Activated T-helper 1 cell treated with Interleukin-2 at 50 U/mL for 16 hours (primary cell): ENCODE measurements around the gene FAM13C.
"Not testable (repeated sequence)": the region's sequence is repeated elsewhere in the genome, so short reads cannot be mapped to it uniquely, and the experiment has no call there.

Source experiments
- DNase-seq: peaks from one replicate; pipeline ENCODE4 v3.0.0-alpha.2; 2020; ENCODE audit warnings: low read depth

Gene FAM13C

DNA sequence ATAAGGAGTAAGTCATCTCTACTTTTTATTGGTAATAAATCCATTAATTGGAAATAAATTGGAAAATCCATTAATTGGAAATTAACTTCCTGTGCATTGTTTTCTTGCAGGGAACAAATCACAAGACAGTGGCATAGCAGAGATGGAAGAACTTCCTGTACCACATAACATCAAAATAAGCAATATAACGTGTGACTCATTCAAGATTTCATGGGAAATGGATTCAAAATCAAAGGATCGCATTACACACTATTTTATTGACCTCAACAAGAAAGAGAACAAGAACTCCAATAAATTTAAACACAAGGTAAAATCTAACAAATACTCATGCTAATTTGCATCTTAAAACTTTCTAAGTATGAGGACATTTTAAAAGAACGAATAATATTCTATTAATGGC lies 128.2 kb downstream of the FAM13C start:
- DNase-seq = no peak

DNA sequence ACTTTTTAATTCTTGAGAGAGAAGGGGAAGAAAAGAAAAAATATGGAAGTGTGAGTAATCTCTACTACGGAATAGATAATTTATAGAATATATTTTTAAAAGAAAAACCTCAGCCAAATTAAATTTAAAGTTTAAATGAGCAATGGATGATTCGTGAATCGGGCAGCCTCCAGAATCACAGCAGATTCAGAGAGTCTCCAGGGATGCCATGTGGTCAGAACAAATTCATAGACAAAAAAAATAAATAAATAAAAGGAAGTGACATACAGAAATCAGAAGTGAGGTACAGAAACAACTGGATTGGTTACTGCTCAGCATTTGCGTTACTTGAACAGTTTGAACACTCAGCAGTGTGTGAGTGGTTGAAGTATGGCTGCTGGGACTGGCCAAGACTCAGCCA lies 132.9 kb downstream of the FAM13C start:
- no peak for DNase-seq

DNA sequence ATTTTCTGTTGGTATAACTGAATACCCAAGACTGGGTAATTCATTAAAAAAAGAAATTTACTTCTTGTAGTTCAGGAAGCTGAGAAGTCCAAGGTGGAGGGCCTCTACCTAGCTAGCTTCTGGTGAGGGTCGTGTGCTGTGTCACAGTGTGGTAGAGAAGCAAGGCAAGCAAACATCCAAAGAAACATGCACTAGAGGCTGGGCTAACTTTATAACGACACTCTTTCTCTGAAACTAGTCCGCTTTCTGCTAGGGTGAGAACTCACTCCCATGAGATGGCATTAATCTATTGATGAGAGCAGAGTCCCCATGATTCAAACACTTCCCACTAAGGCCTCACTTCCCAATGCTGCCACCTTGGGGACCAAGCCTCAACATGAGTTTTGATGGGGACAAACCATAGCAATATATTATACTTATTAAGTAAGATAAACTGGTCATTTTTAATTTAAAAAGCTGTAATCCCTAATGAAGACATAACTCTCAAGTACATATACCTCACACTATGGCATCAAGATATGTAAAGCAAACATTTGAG lies 135.1 kb downstream of the FAM13C start:
- no peak for DNase-seq

DNA sequence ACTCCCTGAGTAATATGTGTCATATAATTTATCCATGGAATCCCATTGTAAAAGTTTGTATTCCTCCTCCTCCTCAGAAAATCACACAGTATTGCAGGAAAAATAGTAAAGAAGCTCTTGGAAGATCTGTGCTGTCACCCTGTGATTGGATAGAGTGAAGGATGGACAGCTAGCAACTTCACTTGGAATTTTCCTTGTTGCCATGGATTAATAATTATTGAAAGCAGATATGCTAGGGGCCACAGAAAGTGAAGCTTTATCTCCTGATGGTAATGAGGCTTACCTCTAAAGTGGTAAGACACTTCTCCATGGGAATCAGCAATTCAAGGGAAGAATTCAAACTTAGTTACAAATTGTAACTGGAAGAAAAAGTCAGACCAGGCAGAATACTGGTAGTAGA lies 137.1 kb downstream of the FAM13C start:
- no peak for DNase-seq

DNA sequence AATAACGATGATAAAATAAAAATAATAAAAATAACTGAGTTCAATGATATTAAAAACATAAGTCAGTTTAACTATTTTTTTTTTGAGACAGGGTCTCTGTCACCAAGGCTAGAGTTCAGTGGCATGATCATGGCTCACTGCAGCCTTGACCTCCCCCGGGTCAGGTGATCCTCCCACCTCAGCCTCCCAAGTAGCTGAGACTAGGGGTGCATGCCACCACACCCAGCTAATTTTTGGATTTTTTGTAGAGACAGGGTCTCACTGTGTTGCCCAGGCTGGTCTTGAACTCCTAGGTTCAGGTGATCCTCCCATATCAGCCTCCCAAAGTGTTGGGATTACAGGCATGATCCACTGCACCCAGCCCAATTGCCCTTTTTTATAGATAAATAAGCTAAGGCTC lies 138.8 kb downstream of the FAM13C start:
- not testable (repeated sequence) for DNase-seq

DNA sequence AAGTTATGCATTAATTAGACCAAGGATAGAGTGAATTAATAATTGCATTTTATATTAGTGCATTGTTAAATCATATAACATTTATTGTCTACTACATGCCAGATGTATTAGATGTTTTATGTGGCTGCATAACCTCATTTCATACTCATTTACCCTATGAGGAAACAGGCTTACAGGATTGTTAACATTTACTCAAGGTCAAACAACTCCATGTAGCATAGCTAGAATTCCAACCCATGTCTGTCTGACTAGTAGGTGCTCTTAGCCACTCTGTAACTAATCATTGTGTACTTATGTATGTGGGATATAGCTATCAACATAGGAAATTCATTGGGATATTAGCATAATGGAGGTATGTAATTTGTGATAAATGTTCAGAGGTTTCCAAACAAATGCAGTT lies 139.6 kb downstream of the FAM13C start:
- DNase-seq = no peak

DNA sequence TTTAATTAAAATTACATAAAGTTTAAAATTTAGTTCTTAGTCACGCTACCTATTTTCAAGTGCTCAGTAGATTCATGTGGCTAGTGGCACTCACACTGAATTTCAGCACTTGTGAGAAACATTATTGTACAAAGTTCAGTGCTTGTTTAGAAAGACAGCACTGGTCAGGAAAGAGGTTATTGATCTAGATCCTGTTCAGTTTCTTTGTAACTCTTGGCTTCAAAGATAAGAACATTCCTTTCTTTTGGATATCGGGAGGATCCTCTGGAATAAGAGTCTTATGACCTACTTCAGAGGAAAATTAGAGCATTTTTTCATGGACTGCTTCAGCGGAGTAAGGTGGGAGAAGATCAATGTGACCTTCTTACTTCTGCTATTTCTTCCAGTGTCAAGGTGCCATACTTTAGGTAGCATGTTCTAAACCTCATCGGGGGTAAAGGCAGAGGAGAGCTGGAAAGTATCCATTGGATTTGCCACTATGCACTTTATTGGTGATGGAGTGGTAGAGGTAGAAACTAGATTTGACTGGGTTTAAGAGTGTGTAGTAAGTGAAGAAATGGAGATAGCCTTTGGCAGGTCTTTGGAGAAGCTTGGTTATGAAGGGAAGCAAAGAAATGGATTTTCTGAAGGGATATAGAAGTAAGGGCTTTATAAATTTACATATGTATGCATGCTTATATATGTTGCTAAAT lies 146.0 kb downstream of the FAM13C start:
- DNase-seq = no peak

DNA sequence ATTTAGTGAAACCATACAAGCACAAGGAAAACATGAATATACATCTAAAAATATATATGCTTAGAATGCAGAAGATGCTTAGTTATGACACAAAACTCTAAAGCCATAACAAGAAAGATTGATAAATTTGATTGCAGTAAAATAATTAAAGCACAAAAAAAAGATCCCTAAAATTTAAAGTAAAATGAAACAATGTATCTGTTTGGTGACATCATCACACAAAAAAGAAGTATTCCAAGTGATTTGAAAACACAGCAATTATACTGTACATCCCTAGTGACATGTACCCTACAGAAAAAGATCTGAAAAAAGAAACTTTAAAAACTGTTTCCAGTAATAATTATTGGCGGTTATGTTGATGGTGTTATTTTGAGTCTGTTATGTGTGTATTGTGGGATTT lies 148.2 kb downstream of the FAM13C start:
- no peak for DNase-seq

DNA sequence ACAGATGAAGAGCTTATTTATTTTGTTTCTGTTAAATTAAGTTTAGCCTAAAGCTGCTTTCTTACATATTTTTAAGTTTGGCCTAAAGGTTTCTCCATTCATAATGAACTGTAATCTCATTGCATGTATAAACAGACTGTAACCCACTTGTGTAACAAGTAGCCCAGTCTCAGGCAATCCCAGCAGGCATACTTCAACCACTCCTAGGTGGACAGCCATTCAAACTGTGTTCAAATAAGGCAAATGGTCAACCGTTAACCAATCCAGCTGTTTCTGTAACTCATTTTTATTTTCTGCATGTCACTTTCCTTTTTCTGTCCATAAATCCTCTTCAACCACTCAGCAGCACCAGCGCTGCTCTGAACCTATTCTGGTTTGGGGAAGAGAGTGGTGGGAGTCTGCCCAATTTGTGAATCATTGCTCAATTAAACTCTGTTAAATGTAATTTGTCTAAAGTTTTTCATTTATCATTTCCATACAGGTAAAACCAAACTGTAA lies 150.0 kb downstream of the FAM13C start:
- no peak for DNase-seq

DNA sequence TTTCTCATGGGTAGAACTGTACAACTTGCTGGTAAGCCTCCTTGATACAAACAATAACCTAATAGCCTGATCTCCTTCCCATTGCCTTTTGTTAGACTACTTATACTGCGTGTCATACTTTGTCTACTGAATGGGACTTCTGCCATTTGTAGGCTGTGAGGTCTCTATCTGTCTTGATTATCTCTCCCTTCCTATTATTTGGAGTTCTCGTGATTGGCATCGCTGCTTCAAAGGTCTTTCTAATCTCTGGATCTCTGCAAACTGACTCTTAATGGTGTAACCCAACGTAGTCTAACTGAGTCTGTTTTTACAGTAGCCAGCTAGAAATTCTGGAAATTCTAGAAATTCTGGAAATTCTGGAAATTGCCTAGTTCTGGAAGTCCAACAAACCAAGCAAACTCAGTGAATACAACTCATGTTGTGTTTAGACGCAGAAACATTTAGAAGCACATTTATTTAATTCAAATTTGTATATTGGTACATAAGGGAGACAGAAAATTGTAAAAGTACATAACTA lies 156.1 kb downstream of the FAM13C start:
- DNase-seq = no peak
